Tibial artery (tissue), 4 donors: ENCODE measurements around the gene BAIAP2.

Experiments used
- DNase-seq, 2 donors: peaks; one replicate each; pipeline ENCODE4 v3.0.0-alpha.2; 2019
- H3K27ac ChIP-seq, 2 donors: fragments of 200-600 bp; sonication (generic) in 1 of 2; 1 replicate in 1 of 2; 2 replicates in 1 of 2; pipeline ENCODE4 v1.5.1; 2018 to 2019; ENCODE audit warnings: mild to moderate bottlenecking in 1 of 2
- H3K27me3 ChIP-seq, 2 donors: fragments of 200-600 bp; sonication (generic) in 1 of 2; one replicate each; pipeline versions ENCODE4 v1.5.1 to v1.6.0; 2016 to 2019
- H3K36me3 ChIP-seq, 3 donors: fragments of 200-600 bp; sonication (generic) in 2 of 3; one replicate each; pipeline ENCODE4 v1.5.1; 2016 to 2019; ENCODE audit warnings: mild to moderate bottlenecking in 2 of 3
- H3K4me1 ChIP-seq, 4 donors: fragments of 200-600 bp; sonication (generic) in 2 of 4; 1 replicate in 3 of 4; 2 replicates in 1 of 4; pipeline ENCODE4 v1.5.1; 2016 to 2019
- H3K4me3 ChIP-seq, 2 donors: fragments of 200-600 bp; sonication (generic) in 1 of 2; 1 replicate in 1 of 2; 2 replicates in 1 of 2; pipeline ENCODE4 v1.5.1; 2018 to 2019; ENCODE audit warnings: mild to moderate bottlenecking in 2 of 2
- H3K9me3 ChIP-seq, 3 donors: fragments of 200-600 bp; sonication (generic) in 1 of 3; one replicate each; pipeline ENCODE4 v1.5.1; 2016 to 2019
- CTCF ChIP-seq, 2 experiments: fragments of 200-600 bp in 1 of 2; fragments of 450-650 bp in 1 of 2; IDR thresholded peaks; one replicate each; pipeline ENCODE4 v1.5.1; 2017 to 2019; ENCODE audit warnings: antibody characterized with exemption in 2 of 2, mild to moderate bottlenecking in 1 of 2, moderate library complexity in 1 of 2
- intact Hi-C: fragments of 100-400 bp; cut with DNase I; formaldehyde crosslinking; loops from one replicate; pipeline ENCODE4 v1.15.0; 2023; ENCODE audit warnings: low total_unique reads

Gene BAIAP2

GRCh38 chr17:81095383-81095762, 60.4 kb downstream of the BAIAP2 start:
- DNase-seq: no peak
- TF ChIP-seq CTCF (IDR thresholded peaks at IDR 0.05): no peak
- intact Hi-C loops: no loop called here
- Histone ChIP-seq H3K27me3 (peaks cover 0 to 5% of the 10 kb centered on the region in 2 donors), H3K36me3 (peaks cover 0 to 7% (median 0%) of the 10 kb centered on the region in 3 donors), H3K27ac (peak overlapping the region; percentile 22 to 46), H3K4me3 (peak overlapping the region in 1 of 2 donors; percentile 8), H3K9me3 (no peaks in the 10 kb centered on the region), H3K4me1 (peaks cover 0 to 36% (median 29%) of the 10 kb centered on the region in 4 donors)

GRCh38 chr17:81096741-81097133, 61.8 kb downstream of the BAIAP2 start:
- no peak for TF ChIP-seq CTCF (IDR thresholded peaks at IDR 0.05)
- H3K27ac ChIP-seq: no peak overlapping the region
- H3K4me3 ChIP-seq: no peak overlapping the region
- H3K27me3 ChIP-seq: peaks cover 0 to 9% of the 10 kb centered on the region in 2 donors
- intact Hi-C loops: no loop called here
- no peaks in the 10 kb centered on the region for H3K9me3 ChIP-seq
- peaks cover 0 to 14% (median 0%) of the 10 kb centered on the region in 3 donors for H3K36me3 ChIP-seq
- no peak for DNase-seq
- H3K4me1 ChIP-seq: peaks cover 0 to 40% (median 29%) of the 10 kb centered on the region in 4 donors

GRCh38 chr17:81097134-81097942, 62.4 kb downstream of the BAIAP2 start:
- peak; percentile 86 to 88 for DNase-seq
- H3K36me3 ChIP-seq: peaks cover 0 to 14% (median 0%) of the 10 kb centered on the region in 3 donors
- H3K4me3 ChIP-seq: peak overlapping the region in 1 of 2 donors; percentile 32
- H3K27ac ChIP-seq: peak overlapping the region in 1 of 2 donors; percentile 5
- peak; percentile 58 to 69 for TF ChIP-seq CTCF (IDR thresholded peaks at IDR 0.05)
- no peaks in the 10 kb centered on the region for H3K9me3 ChIP-seq
- H3K27me3 ChIP-seq: peaks cover 0 to 9% of the 10 kb centered on the region in 2 donors
- intact Hi-C loops: no loop called here
- peaks cover 0 to 44% (median 29%) of the 10 kb centered on the region in 4 donors for H3K4me1 ChIP-seq

- Histone ChIP-seq H3K27ac (peak overlapping the region in 1 of 2 donors; percentile 5), H3K4me3 (no peak overlapping the region), H3K36me3 (peaks cover 0 to 14% (median 0%) of the 10 kb centered on the region in 3 donors), H3K4me1 (peaks cover 0 to 44% (median 29%) of the 10 kb centered on the region in 4 donors), H3K9me3 (no peaks in the 10 kb centered on the region), H3K27me3 (peaks cover 0 to 9% of the 10 kb centered on the region in 2 donors)
- intact Hi-C loops: no loop called here
- peak; percentile 50 to 74 for DNase-seq
- no peak for TF ChIP-seq CTCF (IDR thresholded peaks at IDR 0.05)
These were observed 63.0 kb downstream of the BAIAP2 start for GRCh38 chr17:81097943-81098308.

GRCh38 chr17:81099888-81100287, 64.9 kb downstream of the BAIAP2 start:
- Histone ChIP-seq H3K9me3 (no peaks in the 10 kb centered on the region), H3K36me3 (peaks cover 0 to 30% (median 12%) of the 10 kb centered on the region in 3 donors), H3K4me1 (peaks cover 0 to 35% (median 24%) of the 10 kb centered on the region in 4 donors), H3K27ac (no peak overlapping the region), H3K4me3 (no peak overlapping the region), H3K27me3 (peaks cover 0 to 9% of the 10 kb centered on the region in 2 donors)
- no peak for DNase-seq
- TF ChIP-seq CTCF (IDR thresholded peaks at IDR 0.05): no peak
- intact Hi-C loops: loop anchor here (2.0 to 10.0 kb wide), 3 partner anchors 78 to 675 kb away; partner anchors contain the start of gene CHMP6
